HEK293 (cell line): ENCODE results near the gene TNFRSF4.

Source experiments
- CTCF ChIA-PET: fragments of 350-600 bp; formaldehyde crosslinking; extraction: SDS; loops from one replicate; lab custom pipeline; 2021; ENCODE audit warnings: antibody characterized with exemption; lab: Yijun Ruan, JAX
- POLR2A ChIA-PET: fragments of 300-600 bp; formaldehyde crosslinking; extraction: SDS; loops from one replicate; lab custom pipeline; 2020; ENCODE audit warnings: antibody characterized with exemption, inconsistent platforms; lab: Yijun Ruan, JAX
- H3K27ac ChIP-seq: fragments of 200-500 bp; sonication (Bioruptor generic); 2 replicates; pipeline ENCODE4 v1.5.1; 2014; ENCODE audit warnings: low read depth, low read length, control low read depth, inconsistent platforms; ENCODE audit errors: extremely low read depth
- H3K36me3 ChIP-seq, 2 experiments: fragments of 200-500 bp in 1 of 2; sonication (Bioruptor generic) in 1 of 2; 1 replicate in 1 of 2; 2 replicates in 1 of 2; pipeline ENCODE4 v1.5.1; 2014 to 2017; ENCODE audit warnings: inconsistent platforms in 2 of 2, low read length in 2 of 2; ENCODE audit not compliant: control insufficient read depth in 2 of 2, insufficient read depth in 1 of 2
- H3K4me1 ChIP-seq: fragments of 200-500 bp; sonication (Bioruptor generic); 2 replicates; pipeline ENCODE4 v1.5.1; 2014; ENCODE audit warnings: mild to moderate bottlenecking, low read length, inconsistent platforms; ENCODE audit not compliant: control insufficient read depth, insufficient read depth
- H3K4me3 ChIP-seq: 2 replicates; pipeline ENCODE4 v1.5.1; 2011; ENCODE audit warnings: low read depth, mild to moderate bottlenecking, control low read depth, low read length, moderate library complexity
- H3K9me3 ChIP-seq: fragments of 200-500 bp; sonication (Bioruptor generic); 2 replicates; pipeline ENCODE4 v1.5.1; 2014; ENCODE audit warnings: low read depth, low read length, inconsistent platforms; ENCODE audit not compliant: control insufficient read depth, insufficient read depth
- BCL11B ChIP-seq: fragments of 450-650 bp; formaldehyde crosslinking; IDR thresholded peaks from 2 replicates; pipeline ENCODE4 v1.5.1; 2016; ENCODE audit warnings: low read depth, missing biosample characterization, missing genetic modification characterization
- HIC1 ChIP-seq: fragments of 450-650 bp; formaldehyde crosslinking; IDR thresholded peaks from 2 replicates; pipeline ENCODE4 v1.5.1; 2016; ENCODE audit warnings: missing biosample characterization, missing genetic modification characterization
- KLF16 ChIP-seq: fragments of 450-650 bp; formaldehyde crosslinking; IDR thresholded peaks from 2 replicates; pipeline ENCODE4 v1.5.1; 2017; ENCODE audit warnings: missing biosample characterization, missing genetic modification characterization
- KLF17 ChIP-seq: fragments of 450-650 bp; formaldehyde crosslinking; IDR thresholded peaks from 2 replicates; pipeline ENCODE4 v1.5.1; 2016; ENCODE audit warnings: missing biosample characterization, missing genetic modification characterization
- PRDM10 ChIP-seq: fragments of 450-650 bp; formaldehyde crosslinking; IDR thresholded peaks from 2 replicates; pipeline ENCODE4 v1.5.1; 2016; ENCODE audit warnings: missing biosample characterization, missing genetic modification characterization
- ZBTB1 ChIP-seq: fragments of 450-650 bp; formaldehyde crosslinking; IDR thresholded peaks from 2 replicates; pipeline ENCODE4 v1.5.1; 2016; ENCODE audit warnings: missing biosample characterization, missing genetic modification characterization
- ZBTB20 ChIP-seq: fragments of 450-650 bp; formaldehyde crosslinking; IDR thresholded peaks from 2 replicates; pipeline ENCODE4 v1.5.1; 2016; ENCODE audit warnings: missing biosample characterization, missing genetic modification characterization
- ZBTB48 ChIP-seq: fragments of 450-650 bp; formaldehyde crosslinking; IDR thresholded peaks from 2 replicates; pipeline ENCODE4 v1.5.1; 2016; ENCODE audit warnings: missing biosample characterization, missing genetic modification characterization
- ZBTB8A ChIP-seq: fragments of 450-650 bp; formaldehyde crosslinking; IDR thresholded peaks from 2 replicates; pipeline ENCODE4 v1.5.1; 2016; ENCODE audit warnings: missing biosample characterization, missing genetic modification characterization
- ZFP69B ChIP-seq: fragments of 450-650 bp; formaldehyde crosslinking; IDR thresholded peaks from 2 replicates; pipeline ENCODE4 v1.5.1; 2016; ENCODE audit warnings: missing biosample characterization, missing genetic modification characterization
- ZIC2 ChIP-seq: fragments of 450-650 bp; formaldehyde crosslinking; IDR thresholded peaks from 2 replicates; pipeline ENCODE4 v1.5.1; 2016; ENCODE audit warnings: missing biosample characterization, missing genetic modification characterization
- ZNF24 ChIP-seq: fragments of 450-650 bp; formaldehyde crosslinking; IDR thresholded peaks from 2 replicates; pipeline ENCODE4 v1.5.1; 2016; ENCODE audit warnings: missing biosample characterization, missing genetic modification characterization
- ZNF560 ChIP-seq: fragments of 450-650 bp; formaldehyde crosslinking; IDR thresholded peaks from 2 replicates; pipeline ENCODE4 v1.5.1; 2017; ENCODE audit warnings: missing biosample characterization, missing genetic modification characterization, borderline replicate concordance
- ZNF596 ChIP-seq: fragments of 450-650 bp; IDR thresholded peaks from 2 replicates; pipeline ENCODE4 v1.5.0; 2018; ENCODE audit warnings: missing biosample characterization, mild to moderate bottlenecking, missing genetic modification characterization, moderate library complexity
- ZNF600 ChIP-seq: fragments of 450-650 bp; formaldehyde crosslinking; IDR thresholded peaks from 2 replicates; pipeline ENCODE4 v1.5.1; 2016; ENCODE audit warnings: missing biosample characterization, missing genetic modification characterization
- ZNF76 ChIP-seq: fragments of 450-650 bp; formaldehyde crosslinking; IDR thresholded peaks from 2 replicates; pipeline ENCODE4; 2016; ENCODE audit warnings: low read depth, missing biosample characterization, missing genetic modification characterization, borderline replicate concordance

The TNFRSF4 gene

GRCh38 chr1:1236945-1237873 is 23.3 kb upstream of the TNFRSF4 start (continued):
- peak; percentile 93 for TF ChIP-seq KLF17 (tag by site-specific recombination)
- TF ChIP-seq PRDM10 (tag by site-specific recombination), result peak; percentile 64
- TF ChIP-seq ZNF24 (tag by site-specific recombination), result no peak

GRCh38 chr1:1236176-1236763 is 22.3 kb upstream of the TNFRSF4 start:
- POLR2A ChIA-PET, result interaction anchor here (0.6 to 0.9 kb wide), 2 partner anchors 21 to 142 kb away, joined by 3 read pairs; no protein-coding TSS in a partner anchor
- Histone ChIP-seq H3K36me3 (peaks cover 0 to 10% of the 10 kb centered on the region in 2 experiments; a peak in 1 of 3 replicates), H3K4me3 (no peak overlapping the region), H3K9me3 (no peaks in the 10 kb centered on the region), H3K4me1 (no peaks in the 10 kb centered on the region; the same call in 1 of the 2 replicates), H3K27ac (peak overlapping the region; percentile 37; the same call in 1 of the 2 replicates)
- CTCF ChIA-PET, result interaction anchor here (3.2 kb wide), 1 partner anchor 114 kb away, joined by 13 read pairs; no protein-coding TSS in a partner anchor
- TF ChIP-seq KLF16 (tag by site-specific recombination), result no peak
- peak; percentile 50; the same call in 1 of the 2 replicates for TF ChIP-seq ZBTB8A (tag by site-specific recombination)
- 0 out of 2 replicates have a peak, but pooled peaks have one; percentile 35 for TF ChIP-seq HIC1 (tag by site-specific recombination)
- 0 out of 2 replicates have a peak, but pooled peaks have one; percentile 17 for TF ChIP-seq ZBTB48 (tag by site-specific recombination)
- no peak for TF ChIP-seq ZNF596 (tag by site-specific recombination)
- TF ChIP-seq ZBTB20 (tag by site-specific recombination), result peak; percentile 28; the same call in 1 of the 2 replicates
- peak; percentile 69 for TF ChIP-seq ZFP69B (tag by site-specific recombination)
- no peak for TF ChIP-seq ZNF76 (tag by site-specific recombination)
- TF ChIP-seq BCL11B (tag by site-specific recombination), result peak; percentile 10; the same call in 1 of the 2 replicates
- TF ChIP-seq ZNF560 (tag by site-specific recombination), result no peak
- TF ChIP-seq ZIC2 (tag by site-specific recombination), result 0 out of 2 replicates have a peak, but pooled peaks have one; percentile 16
- no peak for TF ChIP-seq ZBTB1 (tag by site-specific recombination)
- peak; percentile 66 for TF ChIP-seq ZNF600 (tag by site-specific recombination)
